GM23338 (cell line): Measurements from ENCODE around the gene TUBGCP2. TPM values are rescaled to one million over a fixed set of nuclear protein-coding genes. Genes with fewer than 3 reads are reported as not detected.

Experiments used
- ATAC-seq: fragments of 200-7000 bp; cut with Tn5 transposase; 3 replicates; pipeline ENCODE4 v1.9.1; 2020
- DNase-seq: peaks from one replicate; pipeline ENCODE4 v3.0.0-alpha.2; 2015; ENCODE audit warnings: low spot score
- H2AFZ ChIP-seq: fragments of 200-600 bp; sonication (generic); 2 replicates; pipeline ENCODE4 v1.8.0; 2016; ENCODE audit warnings: antibody characterized with exemption, mild to moderate bottlenecking, moderate library complexity
- H3F3A ChIP-seq: fragments of 200-600 bp; sonication (generic); replicated peaks from 2 replicates; pipeline ENCODE4 v1.8.0; 2017; ENCODE audit warnings: antibody characterized with exemption, mixed run types, low read depth
- H3K27ac ChIP-seq: fragments of 200-600 bp; sonication (generic); 2 replicates; pipeline ENCODE4 v1.6.1; 2016; ENCODE audit warnings: low read depth
- H3K27me3 ChIP-seq: fragments of 200-600 bp; sonication (generic); 2 replicates; pipeline ENCODE4 v1.8.0; 2016; ENCODE audit warnings: mild to moderate bottlenecking, mixed run types, moderate library complexity; ENCODE audit not compliant: insufficient read depth
- H3K36me3 ChIP-seq: fragments of 200-600 bp; sonication (generic); 2 replicates; pipeline ENCODE4 v1.8.0; 2016; ENCODE audit warnings: mild to moderate bottlenecking; ENCODE audit not compliant: insufficient read depth
- H3K4me1 ChIP-seq: fragments of 200-600 bp; sonication (generic); 2 replicates; pipeline ENCODE4 v1.8.0; 2016; ENCODE audit warnings: mild to moderate bottlenecking, moderate library complexity; ENCODE audit not compliant: insufficient read depth
- H3K4me2 ChIP-seq: fragments of 200-600 bp; sonication (generic); 2 replicates; pipeline ENCODE4 v1.7.1; 2017; ENCODE audit warnings: mixed run types
- H3K4me3 ChIP-seq: fragments of 200-600 bp; sonication (generic); 2 replicates; pipeline ENCODE4 v1.6.1; 2016; ENCODE audit warnings: mixed run types
- H3K79me2 ChIP-seq: fragments of 200-600 bp; sonication (generic); replicated peaks from 2 replicates; pipeline ENCODE4 v1.8.0; 2017; ENCODE audit warnings: mild to moderate bottlenecking; ENCODE audit not compliant: insufficient read depth
- H3K9me2 ChIP-seq: fragments of 200-600 bp; sonication (generic); 2 replicates; pipeline ENCODE4 v1.8.0; 2017; ENCODE audit not compliant: insufficient read depth
- H4K20me1 ChIP-seq: fragments of 200-600 bp; sonication (generic); replicated peaks from 2 replicates; pipeline ENCODE4 v1.8.0; 2017; ENCODE audit warnings: mild to moderate bottlenecking; ENCODE audit not compliant: insufficient read depth
- H3K27ac Mint-ChIP-seq: 2 replicates; pipeline ENCODE4 v1.8.0; 2020; ENCODE audit warnings: inconsistent platforms, mild to moderate bottlenecking, moderate library complexity, mixed read lengths
- H3K27me3 Mint-ChIP-seq: 3 replicates; pipeline ENCODE4 v1.8.0; 2022; ENCODE audit warnings: low read depth, mild to moderate bottlenecking, moderate library complexity, mixed read lengths, inconsistent platforms; ENCODE audit not compliant: insufficient read depth, poor library complexity
- H3K36me3 Mint-ChIP-seq: 3 replicates; pipeline ENCODE4 v1.8.0; 2021; ENCODE audit warnings: low read depth, mild to moderate bottlenecking, inconsistent platforms, moderate library complexity, mixed read lengths
- H3K4me1 Mint-ChIP-seq: 3 replicates; pipeline ENCODE4 v1.8.0; 2020; ENCODE audit warnings: mild to moderate bottlenecking, inconsistent platforms, mixed read lengths
- H3K4me3 Mint-ChIP-seq: 3 replicates; pipeline ENCODE4 v1.8.0; 2021; ENCODE audit warnings: moderate library complexity, mild to moderate bottlenecking, inconsistent platforms, mixed read lengths
- H3K9me3 Mint-ChIP-seq: 3 replicates; pipeline ENCODE4 v1.8.0; 2020; ENCODE audit warnings: moderate library complexity, mild to moderate bottlenecking, inconsistent platforms, mixed read lengths
- ETS1 ChIP-seq: IDR thresholded peaks from 2 replicates; pipeline ENCODE4 v1.6.1; 2016; ENCODE audit warnings: antibody characterized with exemption
- EZH2 ChIP-seq: fragments of 200-600 bp; sonication (generic); IDR thresholded peaks from one replicate; pipeline ENCODE4 v1.8.0; 2017; ENCODE audit warnings: antibody characterized with exemption, mild to moderate bottlenecking, low read depth; ENCODE audit not compliant: unreplicated experiment
- EZH2phosphoT487 ChIP-seq: fragments of 200-600 bp; sonication (generic); IDR thresholded peaks from one replicate; pipeline ENCODE4 v1.8.1; 2018; ENCODE audit warnings: antibody characterized with exemption; ENCODE audit not compliant: unreplicated experiment
- JUNB ChIP-seq: IDR thresholded peaks from one replicate; pipeline ENCODE4 v1.6.1; 2016; ENCODE audit warnings: antibody characterized with exemption; ENCODE audit not compliant: unreplicated experiment
- NANOG ChIP-seq: IDR thresholded peaks from 2 replicates; pipeline ENCODE4 v1.6.1; 2016; ENCODE audit warnings: antibody characterized with exemption, borderline replicate concordance
- REST ChIP-seq: IDR thresholded peaks from one replicate; pipeline ENCODE4 v1.6.1; 2018; ENCODE audit warnings: antibody characterized with exemption; ENCODE audit not compliant: unreplicated experiment
- ZNF462 ChIP-seq: fragments of 250-450 bp; sonication (Bioruptor Pico); IDR thresholded peaks from 2 replicates; pipeline ENCODE4 v1.5.0; 2020; ENCODE audit warnings: mild to moderate bottlenecking, moderate library complexity
- polyA plus RNA-seq: library from polyadenylated mRNA; unstranded; fragments of >200 nt; fragmentation: Nextera tagmentation; extraction: Ambion mirVana; gene quantifications from 2 replicates; pipeline ENCODE4 v1.2.1, GENCODE V29; 2016
- total RNA-seq: library from RNA; depleted of rRNA; stranded (reverse); fragments of >200 nt; shearing (Covaris generic); gene quantifications from 2 replicates; pipeline ENCODE4 v1.2.3, GENCODE V29; 2014
- TF ChIP-seq, protein P1 (sequence below), 2 experiments: fragments of 200-600 bp in 1 of 2; sonication (generic) in 1 of 2; conservative IDR thresholded peaks; 2 replicates each; pipeline versions ENCODE4 v1.5.1 to v1.6.1; 2016 to 2017; ENCODE audit warnings: antibody characterized with exemption in 2 of 2, low read depth in 2 of 2, mild to moderate bottlenecking in 2 of 2, moderate library complexity in 1 of 2

Gene TUBGCP2
- total and polyA plus RNA-seq, 2 experiments from 2014 or later = 59.6 to 67.7 TPM

GRCh38 chr10:133279326-133280226 is 29.1 kb downstream of the TUBGCP2 start:
- H3K27ac ChIP-seq = no peak overlapping the region
- no peaks in the 10 kb centered on the region for H3K27me3 Mint-ChIP-seq
- no peaks in the 10 kb centered on the region for H3K79me2 ChIP-seq
- no peak for DNase-seq
- H3K9me3 Mint-ChIP-seq = no peaks in the 10 kb centered on the region
- no peak overlapping the region for H3K4me3 ChIP-seq
- no peak for ATAC-seq
- H3K27ac Mint-ChIP-seq = no peak overlapping the region
- H3K27me3 ChIP-seq = no peaks in the 10 kb centered on the region
- H3K4me3 Mint-ChIP-seq = no peak overlapping the region
- no peaks in the 10 kb centered on the region for H3K4me1 ChIP-seq
- H2AFZ ChIP-seq = no peak overlapping the region
- H3K36me3 ChIP-seq = 0 out of 2 replicates have a peak, but pooled peaks cover 6% of the 10 kb centered on the region
- peaks cover 4% of the 10 kb centered on the region; the same call in 2 of the 3 replicates for H3K4me1 Mint-ChIP-seq
- H3K9me2 ChIP-seq = no peaks in the 10 kb centered on the region
- TF ChIP-seq EZH2 (no peak), ETS1 (no peak), REST (no peak), NANOG (no peak), EZH2phosphoT487 (no peak), JUNB (no peak), ZNF462 (CRISPR knock-in tag) (no peak)
- TF ChIP-seq, protein P1, sequence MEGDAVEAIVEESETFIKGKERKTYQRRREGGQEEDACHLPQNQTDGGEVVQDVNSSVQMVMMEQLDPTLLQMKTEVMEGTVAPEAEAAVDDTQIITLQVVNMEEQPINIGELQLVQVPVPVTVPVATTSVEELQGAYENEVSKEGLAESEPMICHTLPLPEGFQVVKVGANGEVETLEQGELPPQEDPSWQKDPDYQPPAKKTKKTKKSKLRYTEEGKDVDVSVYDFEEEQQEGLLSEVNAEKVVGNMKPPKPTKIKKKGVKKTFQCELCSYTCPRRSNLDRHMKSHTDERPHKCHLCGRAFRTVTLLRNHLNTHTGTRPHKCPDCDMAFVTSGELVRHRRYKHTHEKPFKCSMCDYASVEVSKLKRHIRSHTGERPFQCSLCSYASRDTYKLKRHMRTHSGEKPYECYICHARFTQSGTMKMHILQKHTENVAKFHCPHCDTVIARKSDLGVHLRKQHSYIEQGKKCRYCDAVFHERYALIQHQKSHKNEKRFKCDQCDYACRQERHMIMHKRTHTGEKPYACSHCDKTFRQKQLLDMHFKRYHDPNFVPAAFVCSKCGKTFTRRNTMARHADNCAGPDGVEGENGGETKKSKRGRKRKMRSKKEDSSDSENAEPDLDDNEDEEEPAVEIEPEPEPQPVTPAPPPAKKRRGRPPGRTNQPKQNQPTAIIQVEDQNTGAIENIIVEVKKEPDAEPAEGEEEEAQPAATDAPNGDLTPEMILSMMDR (conservative IDR thresholded peaks at IDR 0.05; ENCODE audit: low read depth in 2 of 2) = no peak
- no peak overlapping the region for H3K4me2 ChIP-seq
- no peaks in the 10 kb centered on the region for H3F3A ChIP-seq
- no peaks in the 10 kb centered on the region for H4K20me1 ChIP-seq
- H3K36me3 Mint-ChIP-seq = peaks cover 21% of the 10 kb centered on the region
